ENCODE results near the gene SSR2. TPM values are rescaled to one million over a fixed set of nuclear protein-coding genes. Genes with fewer than 3 reads are reported as not detected.
A peak's percentile ranks its signal among the peaks of the same experiment; 100 is the strongest.

Gene SSR2
- total RNA-seq, 4 donors from 2014 or later = 97.6 to 474 (median 227) TPM

DNA sequence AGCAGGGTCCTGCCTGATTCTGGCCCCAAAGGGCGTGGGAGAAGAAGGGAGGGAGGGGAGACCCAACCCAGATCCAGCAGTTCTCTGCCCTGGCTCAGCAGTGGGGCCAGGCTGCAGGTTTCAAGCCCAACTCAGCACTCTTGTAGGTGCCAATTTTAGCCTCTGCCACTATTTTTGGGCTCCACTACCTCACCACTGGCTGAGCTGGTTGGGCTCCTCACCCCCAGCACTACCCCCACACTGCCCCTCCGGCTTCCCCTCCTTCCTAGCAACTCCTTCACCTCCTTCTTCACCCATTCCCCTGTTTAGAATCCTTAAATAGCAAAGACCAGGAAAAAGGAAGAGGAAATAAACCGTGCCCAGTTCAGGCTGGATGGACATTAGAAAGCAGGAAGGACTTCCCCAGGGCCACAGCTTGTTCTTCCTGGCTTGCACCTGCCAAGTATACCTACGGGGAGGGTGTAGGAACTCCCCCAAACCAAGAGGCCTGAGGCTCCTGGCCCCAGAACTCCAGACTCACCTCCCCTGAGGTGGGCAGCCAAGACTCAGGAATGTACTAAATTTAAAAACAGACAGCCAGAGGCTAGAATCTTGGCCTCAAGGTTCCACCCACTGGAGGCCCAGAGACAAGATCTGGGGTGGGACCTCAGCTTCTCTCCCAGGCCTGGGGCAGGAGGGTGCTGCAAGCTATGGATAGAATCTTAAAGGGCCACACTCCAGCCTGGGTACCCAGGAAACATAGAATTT lies 41.0 kb downstream of the SSR2 start:
- Histone ChIP-seq H3K4me3 (peak overlapping the region; percentile 70 to 91), H3K36me3 (no peaks in the 10 kb centered on the region), H3K4me1 (peaks cover 5 to 33% of the 10 kb centered on the region in 2 donors), H3K27ac (peak overlapping the region; percentile 95 to 99), H3K9me3 (no peaks in the 10 kb centered on the region), H3K27me3 (no peaks in the 10 kb centered on the region)
- DNase-seq = peak; percentile 56 to 70
- TF ChIP-seq, protein P1, sequence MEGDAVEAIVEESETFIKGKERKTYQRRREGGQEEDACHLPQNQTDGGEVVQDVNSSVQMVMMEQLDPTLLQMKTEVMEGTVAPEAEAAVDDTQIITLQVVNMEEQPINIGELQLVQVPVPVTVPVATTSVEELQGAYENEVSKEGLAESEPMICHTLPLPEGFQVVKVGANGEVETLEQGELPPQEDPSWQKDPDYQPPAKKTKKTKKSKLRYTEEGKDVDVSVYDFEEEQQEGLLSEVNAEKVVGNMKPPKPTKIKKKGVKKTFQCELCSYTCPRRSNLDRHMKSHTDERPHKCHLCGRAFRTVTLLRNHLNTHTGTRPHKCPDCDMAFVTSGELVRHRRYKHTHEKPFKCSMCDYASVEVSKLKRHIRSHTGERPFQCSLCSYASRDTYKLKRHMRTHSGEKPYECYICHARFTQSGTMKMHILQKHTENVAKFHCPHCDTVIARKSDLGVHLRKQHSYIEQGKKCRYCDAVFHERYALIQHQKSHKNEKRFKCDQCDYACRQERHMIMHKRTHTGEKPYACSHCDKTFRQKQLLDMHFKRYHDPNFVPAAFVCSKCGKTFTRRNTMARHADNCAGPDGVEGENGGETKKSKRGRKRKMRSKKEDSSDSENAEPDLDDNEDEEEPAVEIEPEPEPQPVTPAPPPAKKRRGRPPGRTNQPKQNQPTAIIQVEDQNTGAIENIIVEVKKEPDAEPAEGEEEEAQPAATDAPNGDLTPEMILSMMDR (IDR thresholded peaks at IDR 0.05) = no peak
- peak in 1 of 2 donors; percentile 41 for TF ChIP-seq POLR2A (IDR thresholded peaks at IDR 0.05)
- intact Hi-C loops (cut with DNase I; ENCODE audit: low total_unique reads) = no loop called here

DNA sequence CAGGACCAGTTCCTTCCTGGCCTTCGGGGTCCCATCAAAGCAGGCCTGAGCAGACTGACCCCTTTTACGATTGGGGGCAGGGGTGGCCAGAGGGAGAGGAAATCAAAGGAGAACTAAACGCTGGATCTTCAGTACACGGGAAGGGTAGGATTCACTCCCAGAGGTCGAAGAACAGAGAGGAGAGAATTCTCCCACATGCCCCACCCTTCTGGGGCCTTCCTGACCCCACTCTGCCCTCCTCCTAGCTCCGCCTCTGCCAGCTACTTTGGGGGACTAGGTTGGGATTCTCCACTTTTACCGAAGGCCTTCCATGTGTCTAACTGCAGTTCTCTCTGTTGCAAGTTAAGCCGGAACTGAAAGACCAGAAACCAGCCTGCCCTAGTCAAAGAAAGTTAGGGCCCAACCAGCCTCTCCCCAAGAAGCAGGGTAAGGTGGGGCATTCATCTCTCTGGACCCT lies 41.8 kb downstream of the SSR2 start:
- intact Hi-C loops (cut with DNase I; ENCODE audit: low total_unique reads) = no loop called here
- Histone ChIP-seq H3K9me3 (no peaks in the 10 kb centered on the region), H3K27ac (peak overlapping the region; percentile 95 to 99), H3K27me3 (no peaks in the 10 kb centered on the region), H3K36me3 (no peaks in the 10 kb centered on the region), H3K4me3 (peak overlapping the region; percentile 70 to 91), H3K4me1 (peaks cover 5 to 38% of the 10 kb centered on the region in 2 donors)
- TF ChIP-seq, protein P1 (IDR thresholded peaks at IDR 0.05) = no peak
- TF ChIP-seq POLR2A (IDR thresholded peaks at IDR 0.05) = no peak
- peak; percentile 55 to 56 for DNase-seq

DNA sequence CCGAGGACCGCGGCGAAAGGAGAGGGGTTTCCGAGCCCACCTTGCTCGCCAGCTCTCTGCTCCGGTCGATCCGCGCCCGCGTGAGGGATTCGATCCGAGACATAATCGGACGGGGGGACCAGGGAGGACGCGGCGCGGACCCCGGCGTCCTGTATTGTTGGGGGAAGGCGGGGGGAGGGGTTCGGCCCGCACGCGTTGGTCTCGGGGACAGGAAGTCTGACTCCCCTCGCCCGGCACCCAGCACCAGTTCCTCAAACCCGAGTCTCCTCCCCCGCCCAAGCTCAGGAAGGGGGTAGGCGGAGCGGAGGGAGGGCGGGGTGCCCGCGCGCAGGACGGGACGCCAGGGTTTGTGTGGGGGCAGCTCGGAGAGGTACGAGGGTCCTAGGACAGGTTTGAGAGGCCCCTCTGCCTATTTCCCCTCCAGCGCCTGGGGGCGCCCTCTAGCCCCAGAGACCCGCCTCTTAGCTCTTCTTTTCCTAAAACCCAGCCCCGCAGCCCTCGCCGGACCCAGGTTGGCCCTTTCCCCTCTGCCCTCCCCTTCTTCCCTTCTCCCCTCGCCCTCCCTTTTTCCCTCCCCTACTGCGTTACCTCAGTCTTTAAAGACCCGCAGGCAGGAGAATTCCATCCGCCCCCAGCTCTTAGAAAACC lies 42.3 kb downstream of the SSR2 start, which contains the start of gene ARHGEF2:
Gene ARHGEF2 (minus strand): TSS at position 223 of the 648 bp plus-strand sequence. CDS start 120 bp downstream, at position 103.
- intact Hi-C loops (cut with DNase I; ENCODE audit: low total_unique reads) = no loop called here
- Histone ChIP-seq H3K4me1 (peaks cover 5 to 38% of the 10 kb centered on the region in 2 donors), H3K36me3 (no peaks in the 10 kb centered on the region), H3K9me3 (no peaks in the 10 kb centered on the region), H3K4me3 (peak within 1 kb of the TSS; percentile 70 to 91), H3K27me3 (no peaks in the 10 kb centered on the region), H3K27ac (peak within 1 kb of the TSS; percentile 95 to 99)
- peak; percentile 84 for DNase-seq
- TF ChIP-seq, protein P1 (IDR thresholded peaks at IDR 0.05) = peak in 3 of 4 experiments; percentile 19 to 20 (median 20)
- peak; percentile 48 to 72 for TF ChIP-seq POLR2A (IDR thresholded peaks at IDR 0.05)

DNA sequence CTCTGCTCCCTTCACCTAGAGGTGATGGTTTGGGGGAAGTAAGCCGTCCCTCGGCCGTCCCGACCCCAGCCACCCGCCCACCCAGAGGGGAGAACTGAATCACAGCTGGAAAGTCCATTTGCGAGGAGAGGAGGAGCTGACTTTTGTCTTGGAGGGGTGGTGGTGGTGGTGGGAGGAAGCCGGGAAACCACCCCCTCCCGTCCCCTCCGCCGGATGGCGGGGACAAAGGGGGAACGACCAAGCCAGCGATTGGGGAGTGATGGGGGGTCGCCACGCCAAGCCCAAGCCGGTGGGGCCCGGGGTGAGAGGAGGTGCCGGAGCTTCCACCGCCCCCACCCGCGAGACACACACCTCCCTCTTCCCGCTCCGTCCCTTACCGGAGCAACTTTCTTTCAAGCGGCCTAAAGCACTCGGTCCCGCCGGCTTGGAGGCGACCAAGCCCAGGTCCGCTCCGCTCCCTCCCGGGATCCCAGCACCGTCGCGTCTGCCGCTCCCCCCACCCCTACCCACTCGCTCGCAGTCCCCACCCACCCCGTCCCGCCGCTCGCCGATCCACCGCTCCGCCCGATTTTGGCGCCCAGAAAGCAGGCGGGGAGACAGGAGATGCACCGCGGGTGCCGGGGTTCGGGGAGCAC lies 42.9 kb downstream of the SSR2 start:
- H3K36me3 ChIP-seq = no peaks in the 10 kb centered on the region
- H3K27ac ChIP-seq = peak overlapping the region; percentile 95 to 99
- no peak for TF ChIP-seq POLR2A (IDR thresholded peaks at IDR 0.05)
- TF ChIP-seq, protein P1 (IDR thresholded peaks at IDR 0.05) = no peak
- peak; percentile 60 to 64 for DNase-seq
- no peaks in the 10 kb centered on the region for H3K9me3 ChIP-seq
- intact Hi-C loops (cut with DNase I; ENCODE audit: low total_unique reads) = no loop called here
- no peaks in the 10 kb centered on the region for H3K27me3 ChIP-seq
- peak overlapping the region; percentile 70 to 91 for H3K4me3 ChIP-seq
- H3K4me1 ChIP-seq = peaks cover 5 to 38% of the 10 kb centered on the region in 2 donors

All from uterus (tissue), 4 donors.